ENCODE measurements around the gene PSMC4.
"Not testable (repeated sequence)": the region's sequence is repeated elsewhere in the genome, so short reads cannot be mapped to it uniquely, and the experiment has no call there.

PSMC4 gene

GRCh38 chr19:39941615-39942365 lies 29.2 kb upstream of the PSMC4 start:
- H3K27ac ChIP-seq, result peak overlapping the region in 11 of 21 experiments; percentile 10 to 88 (median 72)

GRCh38 chr19:39942366-39942730 lies 28.6 kb upstream of the PSMC4 start:
- Histone ChIP-seq H3K27ac (peak overlapping the region in 7 of 21 experiments; percentile 6 to 88 (median 77)), H3K4me3 (no peak overlapping the region)

More at GRCh38 chr19:39941615-39942365, 29.2 kb upstream of the PSMC4 start:
- H3K4me3 ChIP-seq, result peak overlapping the region in 1 of 7 experiments; percentile 2

GRCh38 chr19:39943586-39943985 lies 27.4 kb upstream of the PSMC4 start:
- H3K27ac ChIP-seq, result peak overlapping the region in 8 of 21 experiments; percentile 8 to 88 (median 54)
- H3K4me3 ChIP-seq, result no peak overlapping the region

- Histone ChIP-seq H3K27ac (no peak overlapping the region), H3K4me3 (no peak overlapping the region)
These were observed 24.4 kb upstream of the PSMC4 start for GRCh38 chr19:39946532-39946931.

GRCh38 chr19:39949026-39949747 lies 21.8 kb upstream of the PSMC4 start:
- Histone ChIP-seq H3K27ac (no peak overlapping the region), H3K4me3 (no peak overlapping the region)

GRCh38 chr19:39951065-39951650 lies 19.8 kb upstream of the PSMC4 start:
- H3K27ac ChIP-seq, result peak overlapping the region in 2 of 21 experiments; percentile 1 to 43
- no peak overlapping the region for H3K4me3 ChIP-seq

GRCh38 chr19:39951686-39952085 lies 19.3 kb upstream of the PSMC4 start:
- Histone ChIP-seq H3K27ac (peak overlapping the region in 2 of 21 experiments; percentile 31 to 83), H3K4me3 (no peak overlapping the region)

GRCh38 chr19:39953915-39954314 lies 17.1 kb upstream of the PSMC4 start:
- Histone ChIP-seq H3K4me3 (no peak overlapping the region), H3K27ac (peak overlapping the region in 3 of 21 experiments; percentile 11 to 83 (median 76))

GRCh38 chr19:39957886-39958285 lies 13.1 kb upstream of the PSMC4 start:
- H3K4me3 ChIP-seq, H3K27ac ChIP-seq: not testable (repeated sequence)

GRCh38 chr19:39958942-39959341 lies 12.0 kb upstream of the PSMC4 start:
- not testable (repeated sequence) for H3K27ac ChIP-seq, H3K4me3 ChIP-seq

- not testable (repeated sequence) for H3K27ac ChIP-seq, H3K4me3 ChIP-seq
These were observed 11.6 kb upstream of the PSMC4 start for GRCh38 chr19:39959407-39959806.

GRCh38 chr19:39963898-39964297 lies 7.1 kb upstream of the PSMC4 start:
- no peak overlapping the region for H3K4me3 ChIP-seq
- H3K27ac ChIP-seq, result no peak overlapping the region

- Histone ChIP-seq H3K4me3 (no peak overlapping the region), H3K27ac (no peak overlapping the region)
These were observed 4.3 kb upstream of the PSMC4 start for GRCh38 chr19:39966617-39967016.

GRCh38 chr19:39967561-39967960 lies 3.4 kb upstream of the PSMC4 start:
- H3K4me3 ChIP-seq, result no peak overlapping the region
- H3K27ac ChIP-seq, result peak overlapping the region in 1 of 21 experiments; percentile 17

- Histone ChIP-seq H3K4me3 (no peak overlapping the region), H3K27ac (peak overlapping the region in 6 of 21 experiments; percentile 14 to 96 (median 88))
These were observed 2.2 kb upstream of the PSMC4 start for GRCh38 chr19:39968789-39969188.

- Histone ChIP-seq H3K4me3 (no peak overlapping the region), H3K27ac (peak overlapping the region in 12 of 21 experiments; percentile 14 to 96 (median 92))
These were observed 1.7 kb upstream of the PSMC4 start for GRCh38 chr19:39969266-39969665.

- H3K27ac ChIP-seq, result peak overlapping the region; percentile 66 to 96 (median 91)
- H3K4me3 ChIP-seq, result peak overlapping the region; percentile 61 to 97 (median 82)
These were observed 1.1 kb upstream of the PSMC4 start for GRCh38 chr19:39969681-39970424.

GRCh38 chr19:39970425-39970674 lies 615 bp upstream of the PSMC4 start:
- H3K4me3 ChIP-seq, result peak overlapping the region; percentile 61 to 97 (median 82)
- H3K27ac ChIP-seq, result peak overlapping the region; percentile 66 to 96 (median 91)

- Histone ChIP-seq H3K27ac (peak overlapping the region; percentile 67 to 96 (median 92)), H3K4me3 (peak overlapping the region; percentile 61 to 97 (median 82))
These were observed 543 bp downstream of the PSMC4 start for GRCh38 chr19:39971380-39972035.
